Measurements from ENCODE around the gene CRB2. TPM values are rescaled to one million over a fixed set of nuclear protein-coding genes. Genes with fewer than 3 reads are reported as not detected.

CRB2 gene
- total and polyA plus RNA-seq, 2 of the 13 experiments (the other 11 are each of a cell fraction or from before 2014, with no cell fraction given): 0.01 to 0.29 TPM

GRCh38 chr9:123339666-123340510, 16.1 kb upstream of the CRB2 start:
- WGBS (ENCODE audit: low lambda C conversion rate): 49% methylated on average over 23 of the region's 32 CpGs
- Histone ChIP-seq H3K36me3 (replicated peaks in 1 of 2; ENCODE audit: control insufficient read depth in 1 of 2, insufficient read depth in 2 of 2, low read length in 2 of 2) (no peaks in the 10 kb centered on the region), H3K4me1 (ENCODE audit: insufficient read depth, low read length) (peaks cover 53% of the 10 kb centered on the region), H3K9ac (ENCODE audit: insufficient read depth, low read depth, low read length) (no peak overlapping the region), H4K20me1 (ENCODE audit: insufficient read depth, low read length) (no peaks in the 10 kb centered on the region), H3K27ac (ENCODE audit: extremely low read length, insufficient read depth, low read length) (no peak overlapping the region), H3K4me3 (replicated peaks in 1 of 3; ENCODE audit: insufficient read depth in 1 of 3, low read depth in 2 of 3, low read length in 3 of 3) (peak overlapping the region in 1 of 3 experiments; percentile 41; a peak in 1 of 6 replicates), H2AFZ (ENCODE audit: low read length) (no peak overlapping the region), H3K79me2 (ENCODE audit: insufficient read depth, low read length) (no peaks in the 10 kb centered on the region), H3K4me2 (ENCODE audit: low read depth, low read length) (peak overlapping the region; percentile 54), H3K27me3 (ENCODE audit: control insufficient read depth in 1 of 2, insufficient read depth in 2 of 2, low read length in 2 of 2) (peaks cover 0 to 43% of the 10 kb centered on the region in 2 experiments; a peak in 3 of 5 replicates), H3K9me3 (ENCODE audit: low read length) (no peaks in the 10 kb centered on the region)
- ATAC-seq: peak; percentile 29
- in situ Hi-C loops (cut with HindIII; ENCODE audit: extremely low pct_ligation_motif_present, low pct_unique_long_range_greater_than_20kb) (no loop called here), intact Hi-C loops (cut with micrococcal nuclease; ENCODE audit: unreplicated experiment) (no loop called here)
- DNase-seq (ENCODE audit: low spot score): no peak
- FAIRE-seq: no peak
- no TSS peak for BruUV-seq (replicated peaks)
- CTCF ChIA-PET (ENCODE audit: low intra/inter-chr PET ratio, low total read pairs): no interaction called here
- POLR2A ChIA-PET: no interaction called here
- peak; percentile 48 for TF ChIP-seq RBM39 (IDR thresholded peaks at IDR 0.05; ENCODE audit: low read depth, low read length, poor library complexity, severe bottlenecking)
- no peak for TF ChIP-seq CBX2 (IDR thresholded peaks at IDR 0.05; ENCODE audit: low read depth, low read length)
- no peak for TF ChIP-seq CBX2 (CRISPR knock-in tag; IDR thresholded peaks at IDR 0.05; ENCODE audit: low read depth)
- TF ChIP-seq ZSCAN30 (CRISPR knock-in tag; IDR thresholded peaks at IDR 0.05): no peak
- TF ChIP-seq ZNF839 (CRISPR knock-in tag; IDR thresholded peaks at IDR 0.05; ENCODE audit: borderline replicate concordance): no peak
- 0 out of 2 replicates have a peak, but pooled peaks have one; percentile 36 for TF ChIP-seq ZHX1 (CRISPR knock-in tag; IDR thresholded peaks at IDR 0.05; ENCODE audit: low read depth)
- no peak for TF ChIP-seq MED1 (CRISPR knock-in tag; IDR thresholded peaks at IDR 0.05)
- no peak for TF ChIP-seq ZBTB4 (CRISPR knock-in tag; IDR thresholded peaks at IDR 0.05; ENCODE audit: borderline replicate concordance)
- no peak for TF ChIP-seq BORCS8-MEF2B (CRISPR knock-in tag; IDR thresholded peaks at IDR 0.05)
- TF ChIP-seq USF2 (IDR thresholded peaks at IDR 0.05; ENCODE audit: low read depth, low read length): peak; percentile 25; the same call in 1 of the 2 replicates
- no peak for TF ChIP-seq USF2 (CRISPR knock-in tag; IDR thresholded peaks at IDR 0.05; ENCODE audit: borderline replicate concordance)
- TF ChIP-seq BATF2 (CRISPR knock-in tag; IDR thresholded peaks at IDR 0.05): no peak
- no peak for TF ChIP-seq MTF2 (CRISPR knock-in tag; IDR thresholded peaks at IDR 0.05; ENCODE audit: borderline replicate concordance)
- TF ChIP-seq HOXA3 (CRISPR knock-in tag; IDR thresholded peaks at IDR 0.05): 0 out of 2 replicates have a peak, but pooled peaks have one; percentile 30
